Colonic mucosa (tissue), 4 donors: ENCODE data around the gene TAF5L. TPM values are rescaled to one million over a fixed set of nuclear protein-coding genes. Genes with fewer than 3 reads are reported as not detected.
"Not testable (repeated sequence)": the region's sequence is repeated elsewhere in the genome, so short reads cannot be mapped to it uniquely, and the experiment has no call there.

Experiments used
- DNase-seq: peaks from one replicate; pipeline ENCODE4 v3.0.0-alpha.2; 2020
- H3K27ac ChIP-seq: fragments of 200-600 bp; one replicate; pipeline ENCODE4 v1.8.0; 2021
- H3K27me3 ChIP-seq: fragments of 200-600 bp; one replicate; pipeline ENCODE4 v1.8.0; 2021
- H3K36me3 ChIP-seq: fragments of 200-600 bp; one replicate; pipeline ENCODE4 v1.8.0; 2021
- H3K4me1 ChIP-seq: fragments of 200-600 bp; one replicate; pipeline ENCODE4 v1.8.0; 2021; ENCODE audit warnings: mild to moderate bottlenecking
- H3K4me3 ChIP-seq: fragments of 200-600 bp; one replicate; pipeline ENCODE4 v1.8.0; 2021
- H3K9ac ChIP-seq, 2 donors: one replicate each; pipeline ENCODE4 v1.7.0; 2013; ENCODE audit warnings: control low read depth in 2 of 2, low read depth in 2 of 2, low read length in 2 of 2
- H3K9me3 ChIP-seq: fragments of 200-600 bp; one replicate; pipeline ENCODE4 v1.8.0; 2021
- intact Hi-C: fragments of 100-400 bp; cut with DNase I; formaldehyde crosslinking; loops from one replicate; pipeline ENCODE4 v1.14.1; 2022
- total RNA-seq, 2 donors: library from RNA; stranded (reverse); fragmentation: NEBNext Ultra II Directional in 1 of 2; extraction: Animal tissue kit (Norgen Biotek cat#: 25700) in 1 of 2; gene quantifications; one replicate each; pipeline ENCODE4 v1.2.1, GENCODE V29; 2021
- TF ChIP-seq, protein P1 (sequence below): fragments of 200-600 bp; IDR thresholded peaks from one replicate; pipeline ENCODE4 v1.8.0; 2022; ENCODE audit warnings: antibody characterized with exemption, mild to moderate bottlenecking
- donor health status: healthy.
- donor health status: DM: no; HTN: no; CAD: no.
- donor health status: DM: no; HTN: no; CAD: no.

The TAF5L gene
- total RNA-seq, 2 donors from 2014 or later, result 20.9 to 24.3 TPM

DNA sequence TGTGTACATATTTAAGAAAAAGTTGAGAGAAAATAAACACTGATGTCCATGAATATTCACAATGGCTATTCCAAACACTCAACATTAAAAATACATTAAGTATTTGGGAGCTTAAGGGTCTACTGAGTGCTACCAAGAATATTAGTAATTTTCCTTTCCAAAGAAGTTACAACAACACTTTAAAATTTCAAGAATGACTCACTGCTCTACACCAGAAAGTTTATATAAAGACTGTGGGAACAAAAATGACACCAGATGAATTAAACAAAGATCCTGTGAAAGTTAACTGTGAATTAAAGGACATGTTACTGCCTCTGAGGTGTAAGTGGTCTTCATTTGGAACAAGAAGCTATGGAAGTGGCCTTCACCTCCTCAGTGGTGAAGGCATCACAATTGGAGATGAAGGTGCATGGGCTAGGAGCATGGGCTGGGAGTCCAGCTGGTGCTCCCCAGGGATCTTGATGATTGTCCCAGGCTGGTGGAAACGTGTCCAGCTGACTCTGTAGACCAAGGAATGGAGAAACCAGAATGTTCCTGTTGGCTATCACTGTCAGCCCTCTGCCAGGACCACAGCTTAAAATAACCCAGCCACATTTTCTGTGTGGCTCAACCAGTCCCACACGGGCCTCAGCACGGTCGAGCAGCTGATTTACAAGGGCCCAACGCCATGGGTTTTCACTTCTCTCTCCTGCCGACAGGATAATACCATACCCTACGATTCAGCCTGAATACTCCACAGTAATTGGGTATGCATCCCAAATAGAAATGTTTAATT, 28.8 kb downstream of the TAF5L start:
- no peak overlapping the region for H3K4me3 ChIP-seq
- no peaks in the 10 kb centered on the region for H3K27me3 ChIP-seq
- DNase-seq, result peak; percentile 23
- no peak overlapping the region for H3K9ac ChIP-seq
- TF ChIP-seq, protein P1, sequence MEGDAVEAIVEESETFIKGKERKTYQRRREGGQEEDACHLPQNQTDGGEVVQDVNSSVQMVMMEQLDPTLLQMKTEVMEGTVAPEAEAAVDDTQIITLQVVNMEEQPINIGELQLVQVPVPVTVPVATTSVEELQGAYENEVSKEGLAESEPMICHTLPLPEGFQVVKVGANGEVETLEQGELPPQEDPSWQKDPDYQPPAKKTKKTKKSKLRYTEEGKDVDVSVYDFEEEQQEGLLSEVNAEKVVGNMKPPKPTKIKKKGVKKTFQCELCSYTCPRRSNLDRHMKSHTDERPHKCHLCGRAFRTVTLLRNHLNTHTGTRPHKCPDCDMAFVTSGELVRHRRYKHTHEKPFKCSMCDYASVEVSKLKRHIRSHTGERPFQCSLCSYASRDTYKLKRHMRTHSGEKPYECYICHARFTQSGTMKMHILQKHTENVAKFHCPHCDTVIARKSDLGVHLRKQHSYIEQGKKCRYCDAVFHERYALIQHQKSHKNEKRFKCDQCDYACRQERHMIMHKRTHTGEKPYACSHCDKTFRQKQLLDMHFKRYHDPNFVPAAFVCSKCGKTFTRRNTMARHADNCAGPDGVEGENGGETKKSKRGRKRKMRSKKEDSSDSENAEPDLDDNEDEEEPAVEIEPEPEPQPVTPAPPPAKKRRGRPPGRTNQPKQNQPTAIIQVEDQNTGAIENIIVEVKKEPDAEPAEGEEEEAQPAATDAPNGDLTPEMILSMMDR, result no peak
- H3K36me3 ChIP-seq, result peaks cover 12% of the 10 kb centered on the region
- no peaks in the 10 kb centered on the region for H3K4me1 ChIP-seq
- intact Hi-C loops, result no loop called here
- peak overlapping the region; percentile 65 for H3K27ac ChIP-seq
- H3K9me3 ChIP-seq, result no peaks in the 10 kb centered on the region

DNA sequence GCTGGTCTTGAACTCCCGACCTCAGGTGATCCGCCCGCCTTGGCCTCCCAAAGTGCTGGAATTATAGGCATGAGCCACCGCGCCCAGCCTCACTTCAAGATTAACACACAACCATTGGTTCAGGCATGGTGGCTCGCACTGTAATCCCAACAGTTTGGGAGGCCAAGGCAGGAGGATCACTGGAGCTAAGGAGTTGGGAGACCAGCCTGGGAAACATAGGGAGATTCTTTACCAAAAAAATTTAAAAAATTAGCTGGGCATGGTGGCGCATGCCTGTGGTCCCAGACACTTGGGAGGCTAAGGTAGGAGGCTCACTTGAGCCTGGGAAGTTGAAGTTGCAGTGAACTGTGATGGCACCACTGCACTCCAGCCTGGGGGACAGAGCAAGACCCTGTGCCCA, 30.0 kb downstream of the TAF5L start:
- H3K36me3 ChIP-seq, H3K27ac ChIP-seq, H3K9ac ChIP-seq, H3K4me3 ChIP-seq, DNase-seq, H3K4me1 ChIP-seq, H3K9me3 ChIP-seq, H3K27me3 ChIP-seq, intact Hi-C loops: not testable (repeated sequence)

DNA sequence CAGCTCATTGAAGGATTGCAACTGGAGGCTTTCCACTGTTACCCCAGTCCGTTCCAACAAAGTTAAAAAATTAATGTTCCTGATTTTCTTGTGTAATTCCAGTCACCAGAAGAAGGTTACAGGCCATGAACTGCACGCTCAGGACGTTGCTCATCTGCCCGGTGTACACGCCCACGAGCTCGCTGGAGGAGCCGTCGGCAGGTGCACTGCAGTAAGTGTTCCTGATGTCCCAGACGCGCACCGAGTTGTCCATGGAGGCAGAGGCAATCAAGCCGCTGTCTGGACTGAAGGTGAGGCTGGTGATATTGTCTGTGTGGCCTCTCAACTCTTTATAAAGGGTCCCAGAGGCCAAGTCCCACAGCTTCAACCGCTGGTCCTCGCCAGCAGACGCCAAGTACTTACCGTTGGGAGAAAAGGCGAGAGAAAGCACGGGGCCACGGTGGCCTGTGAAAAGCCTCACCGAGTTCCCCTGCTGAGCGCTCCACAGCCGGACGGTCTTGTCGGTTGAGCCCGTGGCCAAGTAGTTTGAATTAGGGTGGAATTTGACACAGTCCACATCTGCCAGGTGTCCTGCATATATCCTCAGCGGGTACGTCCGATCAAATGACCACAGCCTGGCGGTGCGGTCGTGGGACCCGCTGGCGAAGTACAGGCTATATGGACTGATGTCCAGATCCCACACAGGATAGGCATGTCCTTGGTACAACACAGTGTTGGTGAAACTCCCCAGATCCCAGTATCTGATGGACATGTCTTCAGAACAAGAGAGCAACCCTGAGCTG, 31.5 kb downstream of the TAF5L start:
- intact Hi-C loops, result no loop called here
- TF ChIP-seq, protein P1, result no peak
- H3K27ac ChIP-seq, result no peak overlapping the region
- H3K36me3 ChIP-seq, result peaks cover 7% of the 10 kb centered on the region
- H3K4me1 ChIP-seq, result no peaks in the 10 kb centered on the region
- H3K4me3 ChIP-seq, result no peak overlapping the region
- H3K9ac ChIP-seq, result no peak overlapping the region
- no peaks in the 10 kb centered on the region for H3K9me3 ChIP-seq
- no peaks in the 10 kb centered on the region for H3K27me3 ChIP-seq
- no peak for DNase-seq

DNA sequence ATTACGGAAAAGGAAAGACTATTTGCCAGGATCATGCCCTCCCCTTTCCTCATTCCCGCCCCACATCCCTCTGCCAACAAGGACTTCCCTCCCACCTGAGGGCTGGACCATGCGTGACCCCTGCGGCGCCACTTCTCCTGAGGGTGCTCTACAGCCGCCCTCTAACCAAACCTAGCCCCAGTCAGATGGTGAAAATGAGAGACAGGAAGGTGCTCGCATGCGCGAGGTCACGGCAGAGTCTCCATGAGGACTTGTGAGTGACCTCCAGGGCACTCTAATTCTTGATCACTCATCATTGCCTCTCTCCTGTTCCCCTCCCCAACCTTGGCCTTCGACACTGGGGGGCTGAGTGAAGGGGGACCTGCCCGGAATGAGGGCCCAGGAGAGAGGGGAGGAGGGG, 32.1 kb downstream of the TAF5L start:
- H3K9me3 ChIP-seq, result no peaks in the 10 kb centered on the region
- no peak overlapping the region for H3K4me3 ChIP-seq
- peaks cover 7% of the 10 kb centered on the region for H3K36me3 ChIP-seq
- DNase-seq, result no peak
- H3K9ac ChIP-seq, result no peak overlapping the region
- H3K4me1 ChIP-seq, result no peaks in the 10 kb centered on the region
- H3K27me3 ChIP-seq, result no peaks in the 10 kb centered on the region
- TF ChIP-seq, protein P1, result no peak
- intact Hi-C loops, result no loop called here
- H3K27ac ChIP-seq, result no peak overlapping the region

DNA sequence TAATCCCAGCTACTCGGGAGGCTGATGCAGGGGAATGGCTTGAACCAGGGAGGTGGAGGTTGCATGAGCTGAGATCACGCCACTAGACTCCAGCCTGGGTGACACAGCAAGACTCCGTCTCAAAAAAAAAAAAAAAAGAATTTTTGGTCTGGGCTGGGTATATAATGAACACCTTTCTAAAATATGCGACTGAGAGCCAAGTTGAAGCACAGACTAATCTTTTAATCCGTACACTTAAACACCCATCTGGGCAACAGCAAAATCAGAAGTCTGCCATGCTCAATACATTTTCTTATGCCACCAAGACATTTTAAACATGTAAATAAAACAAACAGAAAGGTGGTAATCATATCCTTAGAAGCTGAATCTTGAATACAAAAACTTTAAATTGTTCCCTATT, 35.8 kb downstream of the TAF5L start:
- H3K4me3 ChIP-seq, result no peak overlapping the region
- TF ChIP-seq, protein P1, result no peak

DNA sequence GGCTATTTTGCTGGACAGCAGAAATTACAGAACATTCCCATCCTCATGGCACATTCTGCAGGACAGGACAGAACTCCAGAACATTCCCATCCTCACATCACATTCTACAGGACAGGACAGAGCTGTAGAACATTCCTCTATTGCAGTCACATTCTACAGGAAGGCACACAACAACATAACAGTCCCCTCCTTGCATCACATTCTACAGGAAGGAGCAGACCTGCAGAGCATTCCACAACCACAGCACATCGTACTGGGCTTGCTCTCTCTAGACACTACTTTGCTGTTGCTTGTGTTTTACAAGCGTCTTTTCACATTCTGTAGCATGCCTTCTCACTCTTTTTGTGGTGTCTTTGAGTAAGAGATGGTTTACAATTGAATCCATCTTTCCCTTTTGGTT, 40.6 kb downstream of the TAF5L start:
- Histone ChIP-seq H3K4me1 (no peaks in the 10 kb centered on the region), H3K4me3 (no peak overlapping the region)
- intact Hi-C loops, result no loop called here

More for the DNA sequence above, 35.8 kb downstream of the TAF5L start:
- H3K27ac ChIP-seq, result no peak overlapping the region
- H3K36me3 ChIP-seq, result peaks cover 7% of the 10 kb centered on the region
- no peak for DNase-seq
- H3K9me3 ChIP-seq, result no peaks in the 10 kb centered on the region
- intact Hi-C loops, result no loop called here
- no peaks in the 10 kb centered on the region for H3K4me1 ChIP-seq
- no peak overlapping the region for H3K9ac ChIP-seq
- H3K27me3 ChIP-seq, result no peaks in the 10 kb centered on the region

More for the DNA sequence above, 40.6 kb downstream of the TAF5L start:
- no peak for DNase-seq
- no peaks in the 10 kb centered on the region for H3K27me3 ChIP-seq
- H3K9me3 ChIP-seq, result no peaks in the 10 kb centered on the region
- no peak overlapping the region for H3K9ac ChIP-seq
- TF ChIP-seq, protein P1, result no peak
- H3K36me3 ChIP-seq, result no peaks in the 10 kb centered on the region
- H3K27ac ChIP-seq, result no peak overlapping the region
